ENCODE results near the gene HECTD3.
"Not testable (repeated sequence)": the region's sequence is repeated elsewhere in the genome, so short reads cannot be mapped to it uniquely, and the experiment has no call there.

HECTD3 gene

GRCh38 chr1:44973645-44974044 lies 37.5 kb downstream of the HECTD3 start:
- Histone ChIP-seq H3K9me3 (ENCODE audit: insufficient read depth, low read length) (no peaks in the 10 kb centered on the region), H4K20me1 (ENCODE audit: insufficient read depth, low read length) (no peaks in the 10 kb centered on the region), H3K9ac (ENCODE audit: low read length) (no peak overlapping the region), H3K36me3 (replicated peaks; ENCODE audit: low read depth, low read length) (peaks cover 12% of the 10 kb centered on the region), H3K27ac (ENCODE audit: low read length) (no peak overlapping the region), H3K4me1 (ENCODE audit: low read length) (peaks cover 9% of the 10 kb centered on the region), H3K4me2 (ENCODE audit: low read length) (0 out of 2 replicates have a peak overlapping the region, but pooled peaks have one; percentile 2), H3K27me3 (ENCODE audit: low read depth, low read length) (no peaks in the 10 kb centered on the region), H3K4me3 (ENCODE audit: low read length) (no peak overlapping the region), H3K79me2 (ENCODE audit: low read length) (peaks cover 3% of the 10 kb centered on the region; the same call in 1 of the 2 replicates), H2AFZ (ENCODE audit: low read depth, low read length) (no peak overlapping the region)
- TF ChIP-seq EZH2phosphoT487 (IDR thresholded peaks at IDR 0.05; ENCODE audit: low read depth) (no peak), CTCF (IDR thresholded peaks at IDR 0.05; ENCODE audit: low read depth, low read length) (no peak)

DNA sequence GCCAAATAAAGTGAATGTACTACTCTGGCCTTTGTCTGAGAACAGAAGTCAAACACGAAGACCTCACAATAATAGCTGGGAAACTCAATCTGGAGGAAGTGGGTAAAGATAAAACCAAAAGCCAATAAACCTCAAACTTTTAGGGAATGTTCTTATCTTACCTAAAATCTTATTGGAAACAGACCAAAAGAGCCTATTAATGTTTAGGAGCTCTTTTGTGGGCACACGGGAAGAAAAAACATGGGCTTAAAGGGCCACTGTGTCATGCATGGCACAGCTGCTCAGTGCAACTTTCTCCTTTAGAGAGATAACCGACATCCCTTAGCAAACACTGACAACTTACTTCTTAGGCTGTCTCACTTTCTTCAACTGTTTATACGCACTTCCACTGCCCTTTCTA lies 40.8 kb downstream of the HECTD3 start:
- TF ChIP-seq CTCF (IDR thresholded peaks at IDR 0.05; ENCODE audit: low read depth, low read length) (no peak), EZH2phosphoT487 (IDR thresholded peaks at IDR 0.05; ENCODE audit: low read depth) (no peak)
- Histone ChIP-seq H3K36me3 (replicated peaks; ENCODE audit: low read depth, low read length) (peaks cover 3% of the 10 kb centered on the region), H3K9ac (ENCODE audit: low read length) (no peak overlapping the region), H3K27ac (ENCODE audit: low read length) (no peak overlapping the region), H3K4me1 (ENCODE audit: low read length) (peaks cover 9% of the 10 kb centered on the region), H3K4me3 (ENCODE audit: low read length) (no peak overlapping the region), H4K20me1 (ENCODE audit: insufficient read depth, low read length) (no peaks in the 10 kb centered on the region), H3K27me3 (ENCODE audit: low read depth, low read length) (no peaks in the 10 kb centered on the region), H2AFZ (ENCODE audit: low read depth, low read length) (no peak overlapping the region), H3K79me2 (ENCODE audit: low read length) (peaks cover 3% of the 10 kb centered on the region; the same call in 1 of the 2 replicates), H3K9me3 (ENCODE audit: insufficient read depth, low read length) (no peaks in the 10 kb centered on the region), H3K4me2 (ENCODE audit: low read length) (no peak overlapping the region)

- Histone ChIP-seq H3K27ac (ENCODE audit: low read length) (no peak overlapping the region), H3K4me1 (ENCODE audit: low read length) (no peaks in the 10 kb centered on the region), H3K79me2 (ENCODE audit: low read length) (no peaks in the 10 kb centered on the region), H3K4me3 (ENCODE audit: low read length) (no peak overlapping the region), H2AFZ (ENCODE audit: low read depth, low read length) (no peak overlapping the region), H3K27me3 (ENCODE audit: low read depth, low read length) (no peaks in the 10 kb centered on the region), H3K9me3 (ENCODE audit: insufficient read depth, low read length) (no peaks in the 10 kb centered on the region), H3K9ac (ENCODE audit: low read length) (no peak overlapping the region), H3K36me3 (replicated peaks; ENCODE audit: low read depth, low read length) (no peaks in the 10 kb centered on the region), H3K4me2 (ENCODE audit: low read length) (no peak overlapping the region), H4K20me1 (ENCODE audit: insufficient read depth, low read length) (no peaks in the 10 kb centered on the region)
- TF ChIP-seq CTCF (IDR thresholded peaks at IDR 0.05; ENCODE audit: low read depth, low read length) = no peak
- TF ChIP-seq EZH2phosphoT487 (IDR thresholded peaks at IDR 0.05; ENCODE audit: low read depth) = no peak
Observed at GRCh38 chr1:44964396-44964795, 46.7 kb downstream of the HECTD3 start.

GRCh38 chr1:44962729-44963128 lies 48.4 kb downstream of the HECTD3 start:
- Histone ChIP-seq H3K27me3 (ENCODE audit: low read depth, low read length) (no peaks in the 10 kb centered on the region), H3K4me1 (ENCODE audit: low read length) (no peaks in the 10 kb centered on the region), H3K4me2 (ENCODE audit: low read length) (no peak overlapping the region), H3K4me3 (ENCODE audit: low read length) (no peak overlapping the region), H3K9ac (ENCODE audit: low read length) (no peak overlapping the region), H3K79me2 (ENCODE audit: low read length) (no peaks in the 10 kb centered on the region), H3K36me3 (replicated peaks; ENCODE audit: low read depth, low read length) (no peaks in the 10 kb centered on the region), H2AFZ (ENCODE audit: low read depth, low read length) (no peak overlapping the region), H3K27ac (ENCODE audit: low read length) (no peak overlapping the region), H3K9me3 (ENCODE audit: insufficient read depth, low read length) (no peaks in the 10 kb centered on the region), H4K20me1 (ENCODE audit: insufficient read depth, low read length) (no peaks in the 10 kb centered on the region)
- TF ChIP-seq CTCF (IDR thresholded peaks at IDR 0.05; ENCODE audit: low read depth, low read length) = no peak
- no peak for TF ChIP-seq EZH2phosphoT487 (IDR thresholded peaks at IDR 0.05; ENCODE audit: low read depth)

GRCh38 chr1:44962022-44962421 lies 49.1 kb downstream of the HECTD3 start:
- H3K79me2 ChIP-seq (ENCODE audit: low read length); H3K36me3 ChIP-seq (replicated peaks; ENCODE audit: low read depth, low read length); H3K4me2 ChIP-seq (ENCODE audit: low read length); H3K9ac ChIP-seq (ENCODE audit: low read length); H3K9me3 ChIP-seq (ENCODE audit: insufficient read depth, low read length); H2AFZ ChIP-seq (ENCODE audit: low read depth, low read length); H4K20me1 ChIP-seq (ENCODE audit: insufficient read depth, low read length); H3K4me1 ChIP-seq (ENCODE audit: low read length); H3K4me3 ChIP-seq (ENCODE audit: low read length); H3K27me3 ChIP-seq (ENCODE audit: low read depth, low read length); H3K27ac ChIP-seq (ENCODE audit: low read length): not testable (repeated sequence)

DNA sequence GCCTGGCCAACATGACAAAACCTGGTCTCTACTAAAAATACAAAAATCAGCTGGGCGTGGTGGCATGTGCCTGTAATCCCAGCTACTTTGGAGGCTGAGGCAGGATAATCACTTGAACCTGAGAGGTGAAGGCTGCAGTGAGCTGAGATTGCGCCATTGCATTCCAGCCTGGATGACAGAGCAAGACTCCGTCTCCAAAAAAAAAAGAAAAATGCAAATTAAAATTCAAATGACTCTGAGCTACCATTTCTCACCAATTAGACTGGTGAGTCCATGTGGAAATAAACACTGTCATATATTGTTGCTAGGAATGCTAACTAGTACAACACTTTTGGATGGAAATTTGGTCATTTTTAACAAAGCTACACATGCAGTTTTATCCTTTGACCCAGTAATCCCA lies 53.6 kb downstream of the HECTD3 start:
- not testable (repeated sequence) for H3K27me3 ChIP-seq (ENCODE audit: low read depth, low read length); H3K36me3 ChIP-seq (replicated peaks; ENCODE audit: low read depth, low read length); H3K27ac ChIP-seq (ENCODE audit: low read length); H3K79me2 ChIP-seq (ENCODE audit: low read length); H3K9me3 ChIP-seq (ENCODE audit: insufficient read depth, low read length); H3K9ac ChIP-seq (ENCODE audit: low read length); H3K4me2 ChIP-seq (ENCODE audit: low read length); H3K4me3 ChIP-seq (ENCODE audit: low read length); H2AFZ ChIP-seq (ENCODE audit: low read depth, low read length); H3K4me1 ChIP-seq (ENCODE audit: low read length); H4K20me1 ChIP-seq (ENCODE audit: insufficient read depth, low read length)
